PC-3 (cell line): ENCODE results near the gene GCKR. TPM values are rescaled to one million over a fixed set of nuclear protein-coding genes. Genes with fewer than 3 reads are reported as not detected.

Experiments
- ATAC-seq: fragments of 200-7000 bp; cut with Tn5 transposase; 2 replicates; pipeline ENCODE4 v1.9.1; 2020; ENCODE audit warnings: mild to moderate bottlenecking, moderate library complexity
- BruUV-seq: library from RNA; stranded (reverse); fragments of 400-500 nt; replicated peaks from 2 replicates; lab custom pipeline; 2021; lab: Mats Ljungman, UMichigan
- CTCF ChIA-PET: fragments of 300-600 bp; sonication (Branson Sonifier 250); formaldehyde crosslinking; loops from one replicate; lab custom pipeline; 2022; ENCODE audit warnings: antibody characterized with exemption; lab: Charles Lee
- POLR2A ChIA-PET: fragments of 300-600 bp; sonication (Branson Sonifier 250); formaldehyde crosslinking; loops from one replicate; lab custom pipeline; 2022; ENCODE audit warnings: antibody characterized with exemption; ENCODE audit not compliant: unreplicated experiment; lab: Charles Lee
- DNase-seq: peaks from one replicate; pipeline ENCODE4 v3.0.0-alpha.2; 2015
- H2AFZ ChIP-seq: fragments of 300-600 bp; sonication (generic); 2 replicates; pipeline ENCODE4 v1.6.0; 2016; ENCODE audit warnings: antibody characterized with exemption, low read length
- H3F3A ChIP-seq: fragments of 300-600 bp; sonication (generic); one replicate; pipeline ENCODE4 v1.6.0; 2017; ENCODE audit warnings: antibody characterized with exemption, low read length, control low read depth, mild to moderate bottlenecking; ENCODE audit not compliant: unreplicated experiment
- H3K27ac ChIP-seq: fragments of 300-600 bp; sonication (generic); 2 replicates; pipeline ENCODE4 v1.5.1; 2016; ENCODE audit warnings: mild to moderate bottlenecking, low read length
- H3K27me3 ChIP-seq: fragments of 300-600 bp; sonication (generic); 2 replicates; pipeline ENCODE4 v1.6.1; 2016; ENCODE audit warnings: low read length, mixed read lengths
- H3K36me3 ChIP-seq: fragments of 300-600 bp; sonication (generic); 2 replicates; pipeline ENCODE4 v1.6.1; 2016; ENCODE audit warnings: low read depth, mixed run types, low read length, mixed read lengths
- H3K4me1 ChIP-seq: fragments of 300-600 bp; sonication (generic); 2 replicates; pipeline ENCODE4 v1.5.1; 2016; ENCODE audit warnings: low read length; ENCODE audit not compliant: insufficient read depth
- H3K4me2 ChIP-seq: fragments of 300-600 bp; sonication (generic); 2 replicates; pipeline ENCODE4 v1.6.0; 2016; ENCODE audit warnings: low read length
- H3K4me3 ChIP-seq: fragments of 300-600 bp; sonication (generic); 2 replicates; pipeline ENCODE4 v1.5.1; 2016; ENCODE audit warnings: mild to moderate bottlenecking, low read length, mixed read lengths
- H3K79me2 ChIP-seq: fragments of 300-600 bp; sonication (generic); 2 replicates; pipeline ENCODE4 v1.6.1; 2017; ENCODE audit warnings: low read length, mixed read lengths
- H3K9ac ChIP-seq: fragments of 300-600 bp; sonication (generic); 2 replicates; pipeline ENCODE4 v1.6.0; 2016; ENCODE audit warnings: mild to moderate bottlenecking, low read length
- H3K9me2 ChIP-seq: fragments of 300-600 bp; sonication (generic); replicated peaks from 2 replicates; pipeline ENCODE4 v1.6.1; 2016; ENCODE audit warnings: mixed run types, low read length, mixed read lengths
- H3K9me3 ChIP-seq: fragments of 300-600 bp; sonication (generic); 2 replicates; pipeline ENCODE4 v1.6.1; 2016; ENCODE audit warnings: low read length, mixed read lengths
- H4K20me1 ChIP-seq: fragments of 300-600 bp; sonication (generic); 2 replicates; pipeline ENCODE4 v1.6.1; 2016; ENCODE audit warnings: low read length, mixed read lengths
- CTCF ChIP-seq: fragments of 300-600 bp; sonication (generic); conservative IDR thresholded peaks from 2 replicates; pipeline ENCODE4 v1.5.1; 2017; ENCODE audit warnings: antibody characterized with exemption, low read depth, mild to moderate bottlenecking, low read length
- EZH2 ChIP-seq: fragments of 300-600 bp; sonication (generic); IDR thresholded peaks from one replicate; pipeline ENCODE4 v1.6.1; 2017; ENCODE audit warnings: antibody characterized with exemption, mild to moderate bottlenecking, low read length; ENCODE audit not compliant: unreplicated experiment
- EZH2phosphoT487 ChIP-seq: fragments of 300-600 bp; sonication (generic); IDR thresholded peaks from 2 replicates; pipeline ENCODE4 v1.6.1; 2018; ENCODE audit warnings: mild to moderate bottlenecking, antibody characterized with exemption, low read length, borderline replicate concordance
- intact Hi-C: fragments of 100-400 bp; cut with micrococcal nuclease; formaldehyde crosslinking; loops from 2 replicates; pipeline ENCODE4 v1.9.0; 2023
- total RNA-seq: library from RNA; depleted of rRNA; stranded (reverse); fragments of >200 nt; gene quantifications from 2 replicates; pipeline ENCODE4 v1.2.3, GENCODE V29; 2014

The GCKR gene
- total RNA-seq, 1 experiment from 2014 or later: not detected

GRCh38 chr2:27571197-27571596 is 74.6 kb downstream of the GCKR start:
- ChIA-PET POLR2A (interaction anchor here (0.5 kb wide), 1 partner anchor 163 kb away, joined by 6 read pairs; no protein-coding TSS in a partner anchor), CTCF (no interaction called here)
- H3K27me3 ChIP-seq: no peaks in the 10 kb centered on the region
- no peak overlapping the region for H3K9ac ChIP-seq
- H2AFZ ChIP-seq: no peak overlapping the region
- H3F3A ChIP-seq: no peaks in the 10 kb centered on the region
- H3K9me2 ChIP-seq: no peaks in the 10 kb centered on the region
- H3K4me2 ChIP-seq: no peak overlapping the region
- no peaks in the 10 kb centered on the region for H3K79me2 ChIP-seq
- intact Hi-C loops: no loop called here
- H3K36me3 ChIP-seq: no peaks in the 10 kb centered on the region
- ATAC-seq (no peak), DNase-seq (no peak)
- no peaks in the 10 kb centered on the region for H4K20me1 ChIP-seq
- H3K4me3 ChIP-seq: no peak overlapping the region
- no peak overlapping the region for H3K27ac ChIP-seq
- TF ChIP-seq CTCF (no peak), EZH2 (no peak), EZH2phosphoT487 (no peak)
- no TSS peak for BruUV-seq
- H3K9me3 ChIP-seq: no peaks in the 10 kb centered on the region
- H3K4me1 ChIP-seq: peaks cover 13% of the 10 kb centered on the region

GRCh38 chr2:27571681-27572080 is 75.0 kb downstream of the GCKR start:
- Histone ChIP-seq H3K36me3 (no peaks in the 10 kb centered on the region), H2AFZ (no peak overlapping the region), H3K27me3 (no peaks in the 10 kb centered on the region), H3K9me3 (no peaks in the 10 kb centered on the region), H3K9ac (no peak overlapping the region), H3K4me3 (no peak overlapping the region), H3K9me2 (no peaks in the 10 kb centered on the region), H3K4me2 (no peak overlapping the region), H3F3A (no peaks in the 10 kb centered on the region), H3K4me1 (peaks cover 10% of the 10 kb centered on the region), H3K27ac (no peak overlapping the region), H3K79me2 (no peaks in the 10 kb centered on the region), H4K20me1 (no peaks in the 10 kb centered on the region)
- ChIA-PET CTCF (no interaction called here), POLR2A (interaction anchor here (0.5 kb wide), 2 partner anchors 38 to 164 kb away, joined by 5 to 6 read pairs; no protein-coding TSS in a partner anchor)
- TF ChIP-seq EZH2 (no peak), EZH2phosphoT487 (no peak), CTCF (no peak)
- no TSS peak for BruUV-seq
- intact Hi-C loops: no loop called here
- DNase-seq (no peak), ATAC-seq (no peak)

- ChIA-PET POLR2A (no interaction called here), CTCF (no interaction called here)
- H3K4me2 ChIP-seq: no peak overlapping the region
- intact Hi-C loops: no loop called here
- no peaks in the 10 kb centered on the region for H3K36me3 ChIP-seq
- ATAC-seq (no peak), DNase-seq (no peak)
- TF ChIP-seq CTCF (no peak), EZH2 (no peak), EZH2phosphoT487 (no peak)
- no TSS peak for BruUV-seq
- H3K27me3 ChIP-seq: no peaks in the 10 kb centered on the region
- H3K9ac ChIP-seq: no peak overlapping the region
- H3K4me3 ChIP-seq: no peak overlapping the region
- no peaks in the 10 kb centered on the region for H3K79me2 ChIP-seq
- no peaks in the 10 kb centered on the region for H4K20me1 ChIP-seq
- H3K4me1 ChIP-seq: peaks cover 2% of the 10 kb centered on the region
- no peaks in the 10 kb centered on the region for H3K9me3 ChIP-seq
- H3F3A ChIP-seq: no peaks in the 10 kb centered on the region
- no peaks in the 10 kb centered on the region for H3K9me2 ChIP-seq
- no peak overlapping the region for H3K27ac ChIP-seq
- H2AFZ ChIP-seq: no peak overlapping the region
These were observed 75.8 kb downstream of the GCKR start for GRCh38 chr2:27572439-27572838.
